ENCODE results near the gene CACNG1.
"Not testable (repeated sequence)": the region's sequence is repeated elsewhere in the genome, so short reads cannot be mapped to it uniquely, and the experiment has no call there.

Gene CACNG1

GRCh38 chr17:67093348-67093747, 49.0 kb downstream of the CACNG1 start:
- TF ChIP-seq CTCF (IDR thresholded peaks at IDR 0.05; ENCODE audit: low read depth, low read length, missing control alignments), result no peak
- no peak for DNase-seq (ENCODE audit: low read depth)
- H3K4me3 ChIP-seq (ENCODE audit: low read depth, low read length), result no peak overlapping the region
- in situ Hi-C loops (cut with HindIII; ENCODE audit: low sequenced_read_pairs), result no loop called here

GRCh38 chr17:67095291-67095690, 50.9 kb downstream of the CACNG1 start:
- DNase-seq (ENCODE audit: low read depth), result peak; percentile 24
- in situ Hi-C loops (cut with HindIII; ENCODE audit: low sequenced_read_pairs); H3K4me3 ChIP-seq (ENCODE audit: low read depth, low read length): not testable (repeated sequence)

- no peak overlapping the region for H3K4me3 ChIP-seq (ENCODE audit: low read depth, low read length)
- in situ Hi-C loops (cut with HindIII; ENCODE audit: low sequenced_read_pairs), result no loop called here
- DNase-seq (ENCODE audit: low read depth), result no peak
- no peak for TF ChIP-seq CTCF (IDR thresholded peaks at IDR 0.05; ENCODE audit: low read depth, low read length, missing control alignments)
Measured at GRCh38 chr17:67095803-67096202, 51.4 kb downstream of the CACNG1 start.

GRCh38 chr17:67096609-67097008, 52.3 kb downstream of the CACNG1 start:
- in situ Hi-C loops (cut with HindIII; ENCODE audit: low sequenced_read_pairs), result no loop called here
- H3K4me3 ChIP-seq (ENCODE audit: low read depth, low read length), result no peak overlapping the region
- no peak for DNase-seq (ENCODE audit: low read depth)
- no peak for TF ChIP-seq CTCF (IDR thresholded peaks at IDR 0.05; ENCODE audit: low read depth, low read length, missing control alignments)

GRCh38 chr17:67098006-67098405, 53.7 kb downstream of the CACNG1 start:
- H3K4me3 ChIP-seq (ENCODE audit: low read depth, low read length), result no peak overlapping the region
- in situ Hi-C loops (cut with HindIII; ENCODE audit: low sequenced_read_pairs), result no loop called here
- no peak for DNase-seq (ENCODE audit: low read depth)
- TF ChIP-seq CTCF (IDR thresholded peaks at IDR 0.05; ENCODE audit: low read depth, low read length, missing control alignments), result no peak

- DNase-seq (ENCODE audit: low read depth); H3K4me3 ChIP-seq (ENCODE audit: low read depth, low read length); in situ Hi-C loops (cut with HindIII; ENCODE audit: low sequenced_read_pairs): not testable (repeated sequence)
Measured at GRCh38 chr17:67104641-67105040, 60.3 kb downstream of the CACNG1 start.

- H3K4me3 ChIP-seq (ENCODE audit: low read depth, low read length), result no peak overlapping the region
- in situ Hi-C loops (cut with HindIII; ENCODE audit: low sequenced_read_pairs), result no loop called here
- TF ChIP-seq CTCF (IDR thresholded peaks at IDR 0.05; ENCODE audit: low read depth, low read length, missing control alignments), result no peak
- no peak for DNase-seq (ENCODE audit: low read depth)
Measured at GRCh38 chr17:67105213-67105612, 60.9 kb downstream of the CACNG1 start.

Measured in astrocyte of the cerebellum (primary cell).